Measurements from ENCODE around the gene HK1. TPM values are rescaled to one million over a fixed set of nuclear protein-coding genes. Genes with fewer than 3 reads are reported as not detected.

Gene HK1
- total RNA-seq, 1 experiment from 2014 or later, result 219 TPM

GRCh38 chr10:69292459-69292858, 14.2 kb downstream of the HK1 start (continued):
- TF ChIP-seq IRF1 (CRISPR knock-in tag; IDR thresholded peaks at IDR 0.05) (no peak), OVOL2 (CRISPR knock-in tag; IDR thresholded peaks at IDR 0.05; ENCODE audit: borderline replicate concordance) (no peak), ZNF232 (CRISPR knock-in tag; IDR thresholded peaks at IDR 0.05) (no peak)

- ChIA-PET CTCF (interaction anchor here (2.4 to 2.6 kb wide), 2 partner anchors 18 to 113 kb away, joined by 6 to 8 read pairs; no protein-coding TSS in a partner anchor), POLR2A (no interaction called here)
- ATAC-seq (no peak), DNase-seq (ENCODE audit: low spot score) (no peak)
- H3K4me3 Mint-ChIP-seq, result no peak overlapping the region
- H3K9me3 Mint-ChIP-seq, result no peaks in the 10 kb centered on the region
- H3K4me1 Mint-ChIP-seq, result peaks cover 9% of the 10 kb centered on the region
- TF ChIP-seq ZNF532 (CRISPR knock-in tag; IDR thresholded peaks at IDR 0.05; ENCODE audit: borderline replicate concordance) (no peak), ERG (CRISPR knock-in tag; IDR thresholded peaks at IDR 0.05) (no peak), SMAD3 (CRISPR knock-in tag; IDR thresholded peaks at IDR 0.05; ENCODE audit: borderline replicate concordance) (no peak)
- 0 out of 2 replicates have a peak, but pooled peaks cover 2% of the 10 kb centered on the region for H3K27me3 Mint-ChIP-seq (ENCODE audit: low read depth)
- no peak overlapping the region for H3K27ac Mint-ChIP-seq
- H3K36me3 Mint-ChIP-seq, result no peaks in the 10 kb centered on the region
Measured at GRCh38 chr10:69295027-69295636, 16.8 kb downstream of the HK1 start.

- Mint-ChIP-seq H3K9me3 (peaks cover 13% of the 10 kb centered on the region; the same call in 1 of the 2 replicates), H3K4me1 (peaks cover 8% of the 10 kb centered on the region; the same call in 1 of the 2 replicates), H3K36me3 (no peaks in the 10 kb centered on the region), H3K4me3 (no peak overlapping the region), H3K27me3 (ENCODE audit: low read depth) (no peaks in the 10 kb centered on the region; the same call in 1 of the 2 replicates), H3K27ac (no peak overlapping the region)
- no peak for TF ChIP-seq NR2C2 (CRISPR knock-in tag; IDR thresholded peaks at IDR 0.05)
- no peak for TF ChIP-seq FOXJ3 (CRISPR knock-in tag; IDR thresholded peaks at IDR 0.05; ENCODE audit: borderline replicate concordance)
- no peak for TF ChIP-seq ELF4 (CRISPR knock-in tag; IDR thresholded peaks at IDR 0.05; ENCODE audit: low read depth)
- TF ChIP-seq MXD4 (CRISPR knock-in tag; IDR thresholded peaks at IDR 0.05; ENCODE audit: borderline replicate concordance), result no peak
- TF ChIP-seq ZNF423 (CRISPR knock-in tag; IDR thresholded peaks at IDR 0.05), result no peak
- no peak for TF ChIP-seq NFATC4 (CRISPR knock-in tag; IDR thresholded peaks at IDR 0.05)
- no peak for TF ChIP-seq ATF1 (CRISPR knock-in tag; IDR thresholded peaks at IDR 0.05)
- TF ChIP-seq ZNF532 (CRISPR knock-in tag; IDR thresholded peaks at IDR 0.05; ENCODE audit: borderline replicate concordance), result no peak
- TF ChIP-seq TEAD1 (CRISPR knock-in tag; IDR thresholded peaks at IDR 0.05), result no peak
- TF ChIP-seq ESRRA (CRISPR knock-in tag; IDR thresholded peaks at IDR 0.05; ENCODE audit: borderline replicate concordance), result no peak
- TF ChIP-seq ZNF281 (CRISPR knock-in tag; IDR thresholded peaks at IDR 0.05), result no peak
- no peak for TF ChIP-seq CREB1 (CRISPR knock-in tag; IDR thresholded peaks at IDR 0.05)
- no peak for TF ChIP-seq USF2 (CRISPR knock-in tag; IDR thresholded peaks at IDR 0.05)
- DNase-seq (ENCODE audit: low spot score) (no peak), ATAC-seq (no peak)
- POLR2A ChIA-PET, result no interaction called here
- CTCF ChIA-PET, result no interaction called here
Measured at GRCh38 chr10:69303632-69304051, 25.3 kb downstream of the HK1 start.
